Right ventricle myocardium superior (tissue), 1 donor: Measurements from ENCODE around the gene INTS1. TPM values are rescaled to one million over a fixed set of nuclear protein-coding genes. Genes with fewer than 3 reads are reported as not detected.

Source experiments
- ATAC-seq: fragments of 200-7000 bp; cut with Tn5 transposase; one replicate; pipeline ENCODE4 v1.9.1; 2020; ENCODE audit warnings: mild to moderate bottlenecking; ENCODE audit not compliant: poor library complexity
- DNase-seq: peaks from one replicate; pipeline ENCODE4 v3.0.0-alpha.2; 2020
- intact Hi-C: fragments of 100-400 bp; cut with DNase I; formaldehyde crosslinking; loops from one replicate; pipeline ENCODE4 v1.11.2; 2022
- total RNA-seq: library from RNA; stranded (reverse); fragmentation: NEBNext Ultra II Directional; extraction: Animal tissue kit (Norgen Biotek cat#: 25700); gene quantifications from one replicate; pipeline ENCODE4 v1.2.1, GENCODE V29; 2021
- donor health status: DM: no; HTN: yes; CAD: no; lungs with severe emphysema.

The INTS1 gene
- total RNA-seq, 1 donor from 2014 or later: 29.2 TPM

GRCh38 chr7:1476859-1477258 is 27.3 kb downstream of the INTS1 start:
- DNase-seq (no peak), ATAC-seq (no peak)
- intact Hi-C loops: no loop called here

- intact Hi-C loops: no loop called here
- ATAC-seq: no peak
- DNase-seq: no peak
These were observed 28.2 kb downstream of the INTS1 start for GRCh38 chr7:1475991-1476390.

GRCh38 chr7:1475393-1475792 is 28.8 kb downstream of the INTS1 start:
- intact Hi-C loops: no loop called here
- no peak for ATAC-seq
- no peak for DNase-seq

GRCh38 chr7:1474736-1475135 is 29.5 kb downstream of the INTS1 start:
- ATAC-seq: no peak
- no peak for DNase-seq
- intact Hi-C loops: no loop called here

- peak; percentile 84 for ATAC-seq
- DNase-seq: peak; percentile 92
- intact Hi-C loops: no loop called here
These were observed 30.2 kb downstream of the INTS1 start for GRCh38 chr7:1473864-1474512.

GRCh38 chr7:1470901-1471300 is 33.3 kb downstream of the INTS1 start:
- intact Hi-C loops: no loop called here
- no peak for DNase-seq
- no peak for ATAC-seq

- DNase-seq (no peak), ATAC-seq (no peak)
- intact Hi-C loops: no loop called here
These were observed 35.4 kb downstream of the INTS1 start for GRCh38 chr7:1468643-1469298.

- intact Hi-C loops: no loop called here
- DNase-seq (no peak), ATAC-seq (no peak)
These were observed 36.0 kb downstream of the INTS1 start for GRCh38 chr7:1468203-1468602.

GRCh38 chr7:1466524-1467271 is 37.5 kb downstream of the INTS1 start:
- ATAC-seq (peak; percentile 60), DNase-seq (peak; percentile 86)
- intact Hi-C loops: no loop called here

GRCh38 chr7:1464694-1465093 is 39.5 kb downstream of the INTS1 start:
- DNase-seq (no peak), ATAC-seq (no peak)
- intact Hi-C loops: no loop called here

GRCh38 chr7:1463676-1464223 is 40.4 kb downstream of the INTS1 start:
- DNase-seq (no peak), ATAC-seq (no peak)
- intact Hi-C loops: no loop called here

- intact Hi-C loops: no loop called here
- no peak for DNase-seq
- no peak for ATAC-seq
These were observed 42.4 kb downstream of the INTS1 start for GRCh38 chr7:1461646-1462375.

- peak; percentile 7 for ATAC-seq
- intact Hi-C loops: no loop called here
- peak; percentile 80 for DNase-seq
These were observed 43.2 kb downstream of the INTS1 start for GRCh38 chr7:1460821-1461645.

- intact Hi-C loops: no loop called here
- peak; percentile 54 for DNase-seq
- ATAC-seq: peak; percentile 0
These were observed 44.0 kb downstream of the INTS1 start for GRCh38 chr7:1459920-1460820.

GRCh38 chr7:1459512-1459892 is 44.7 kb downstream of the INTS1 start:
- ATAC-seq (peak; percentile 95), DNase-seq (peak; percentile 100)
- intact Hi-C loops: no loop called here

GRCh38 chr7:1458683-1459511 is 45.3 kb downstream of the INTS1 start, which contains the start of gene MICALL2:
TSS of gene MICALL2 (minus strand) at chr7:1459470. CDS start at chr7:1459326, 144 bp downstream.
- ATAC-seq: peak; percentile 9
- peak; percentile 86 for DNase-seq
- intact Hi-C loops: no loop called here
